DMS153 treated with DMSO at 0.1 percent for 48 hours (cell line): ENCODE results near the gene CCDC142.
A peak's percentile ranks its signal among the peaks of the same experiment; 100 is the strongest.
"Not testable (repeated sequence)": the region's sequence is repeated elsewhere in the genome, so short reads cannot be mapped to it uniquely, and the experiment has no call there.

Source experiments
- DNase-seq: peaks from one replicate; lab custom pipeline; 2025; ENCODE audit not compliant: unreplicated experiment; lab: John Stamatoyannopoulos, UW

The CCDC142 gene

DNA sequence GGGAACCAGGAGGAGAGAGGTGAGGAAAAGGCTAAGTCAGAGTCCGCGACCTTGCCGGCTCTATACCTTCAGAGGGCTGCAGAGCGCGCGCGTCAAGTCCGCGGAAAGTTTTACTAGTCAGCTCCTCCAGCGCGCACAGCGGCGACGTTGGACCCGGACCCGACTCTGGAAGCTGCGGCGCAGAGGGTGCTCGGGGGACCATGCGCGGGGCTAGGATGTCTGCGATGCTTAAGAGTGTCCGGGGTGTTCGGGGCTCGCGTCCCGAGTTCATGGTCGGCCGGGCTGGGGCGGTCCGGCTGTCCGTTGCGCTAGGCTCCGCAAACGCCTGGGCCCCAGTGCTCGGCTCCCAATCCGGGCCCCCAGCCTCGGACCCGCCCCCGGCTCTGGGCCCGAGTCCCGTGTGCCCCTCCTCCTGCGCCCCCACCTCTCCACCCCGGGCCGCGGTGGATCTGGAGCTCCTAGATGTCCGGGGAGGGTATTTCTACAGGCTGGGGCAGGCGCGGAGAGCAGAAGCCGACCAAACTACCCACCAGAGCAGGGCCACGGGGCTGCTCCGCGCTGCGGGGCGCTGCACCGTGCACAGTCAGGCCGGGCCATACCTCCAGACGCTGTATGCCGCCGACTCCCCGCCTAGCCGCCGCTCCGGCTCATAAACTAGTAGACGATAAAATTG lies 16.6 kb upstream of the CCDC142 start, which contains the start of gene LBX2:
Gene LBX2, minus strand, starts transcription at position 337 of the 673 bp plus-strand sequence. Its CDS starts 66 bp downstream, at position 271.
- DNase-seq: no peak

GRCh38 chr2:74498500-74499266 lies 15.9 kb upstream of the CCDC142 start:
- DNase-seq: no peak

GRCh38 chr2:74497777-74498499 lies 15.1 kb upstream of the CCDC142 start:
- DNase-seq: peak; percentile 41

- DNase-seq: no peak
These were observed 14.4 kb upstream of the CCDC142 start for GRCh38 chr2:74496997-74497776.

DNA sequence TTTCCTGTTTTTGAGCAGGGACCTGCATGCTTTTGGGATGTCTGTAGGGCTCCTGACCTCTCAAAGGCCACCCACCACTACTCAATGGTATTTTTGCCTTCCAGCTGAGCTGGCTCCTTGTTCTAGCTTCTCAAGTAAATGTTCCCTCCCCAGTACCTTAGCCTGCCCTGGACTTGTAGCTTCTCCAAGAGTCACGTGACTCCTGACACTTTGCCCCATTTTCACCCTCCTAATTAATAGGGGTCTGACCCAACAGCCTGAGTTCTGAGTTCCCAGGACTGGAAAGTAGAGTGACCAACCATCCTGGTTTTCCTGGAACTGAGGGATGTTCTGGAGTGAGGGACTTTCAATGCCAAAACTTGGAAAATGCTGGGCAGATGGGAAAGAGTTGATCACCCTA lies 12.6 kb upstream of the CCDC142 start:
- no peak for DNase-seq

DNA sequence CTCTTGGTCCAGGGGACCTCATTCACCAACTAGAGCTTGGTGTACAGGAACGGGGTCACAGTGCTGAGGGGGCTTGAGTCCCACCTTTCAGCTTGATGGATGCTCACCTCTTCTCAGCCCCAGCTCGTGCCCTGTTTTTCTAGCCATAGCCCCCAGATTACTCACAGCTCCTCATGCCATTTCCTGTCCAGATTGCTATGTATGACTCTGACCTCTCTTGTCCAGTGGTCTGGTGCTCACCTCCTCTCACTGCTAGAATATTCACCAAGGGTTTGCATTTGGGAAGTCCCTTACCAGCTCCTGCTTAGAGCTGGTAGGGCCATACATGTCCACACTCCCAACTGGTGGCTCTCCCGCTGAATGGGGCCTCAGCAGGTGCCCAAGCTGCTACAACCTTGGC lies 10.7 kb upstream of the CCDC142 start:
- no peak for DNase-seq

- no peak for DNase-seq
These were observed 9.1 kb upstream of the CCDC142 start for GRCh38 chr2:74491648-74492544.

GRCh38 chr2:74489906-74490305 lies 7.1 kb upstream of the CCDC142 start:
- no peak for DNase-seq

GRCh38 chr2:74488643-74489481 lies 6.1 kb upstream of the CCDC142 start:
- no peak for DNase-seq

DNA sequence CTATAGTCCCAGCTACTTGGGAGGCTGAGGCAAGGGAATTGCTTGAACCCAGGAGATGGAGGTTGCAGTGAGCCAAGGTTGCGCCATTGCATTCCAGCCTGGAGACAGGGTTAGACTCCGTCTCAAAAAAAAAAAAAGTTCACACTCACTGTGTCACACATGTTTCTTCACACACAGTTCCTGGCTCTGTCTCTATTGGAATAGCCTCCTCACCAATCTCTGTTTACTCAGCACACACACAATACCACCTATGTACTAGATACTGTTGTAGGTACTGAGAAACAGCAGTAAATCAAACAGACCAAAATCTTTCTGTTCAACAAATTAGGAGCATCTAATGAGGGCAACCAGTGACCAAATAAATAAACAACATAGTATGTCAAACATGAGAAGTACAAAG lies 3.3 kb upstream of the CCDC142 start:
- DNase-seq: no peak

- DNase-seq: not testable (repeated sequence)
These were observed 922 bp upstream of the CCDC142 start for GRCh38 chr2:74483675-74484164.

- no peak for DNase-seq
These were observed 617 bp downstream of the CCDC142 start for GRCh38 chr2:74481961-74482800.

- no peak for DNase-seq
These were observed 1.4 kb downstream of the CCDC142 start for GRCh38 chr2:74481431-74481830.

GRCh38 chr2:74474899-74475298 lies 7.9 kb downstream of the CCDC142 start:
- DNase-seq: no peak

DNA sequence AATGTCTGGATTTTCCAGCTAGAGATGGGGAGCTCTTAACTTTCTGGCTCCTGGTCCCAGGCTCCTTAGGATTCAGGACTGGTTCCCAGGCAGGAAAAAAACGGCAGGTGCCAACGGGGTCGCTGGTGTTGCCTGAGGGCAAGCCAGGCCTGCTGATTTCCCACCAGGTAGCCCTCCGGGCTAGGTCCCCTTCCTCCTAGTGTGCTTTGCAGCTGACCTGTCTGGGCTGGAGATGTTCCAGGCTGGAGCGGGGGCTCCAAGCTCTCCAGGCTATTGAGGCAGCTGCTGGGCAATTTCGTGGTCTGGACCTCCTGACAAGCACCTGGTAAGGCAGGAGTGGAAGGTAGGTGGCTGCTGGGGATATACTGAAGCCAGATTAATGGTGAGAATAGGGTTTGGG lies 8.3 kb downstream of the CCDC142 start:
- no peak for DNase-seq

DNA sequence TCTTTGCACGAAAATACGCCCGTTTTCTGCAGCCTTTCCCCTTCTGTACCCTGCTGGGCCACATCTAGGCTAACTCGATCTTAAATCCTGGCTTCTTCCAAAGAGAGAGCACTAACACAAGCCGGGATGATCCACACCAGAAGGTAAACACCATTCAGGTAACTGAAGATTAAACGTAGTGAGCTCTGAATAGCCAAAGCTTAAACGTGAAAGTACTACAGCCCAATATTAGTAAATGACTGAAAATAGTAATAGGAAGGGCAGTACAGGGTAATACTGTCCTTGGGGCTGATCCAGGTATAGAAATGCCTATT lies 9.9 kb downstream of the CCDC142 start:
- no peak for DNase-seq

GRCh38 chr2:74472086-74472944 lies 10.5 kb downstream of the CCDC142 start, which contains the start of gene MRPL53:
Gene MRPL53 (minus strand): TSS chr2:74472680. CDS start chr2:74472660, 20 bp downstream.
- DNase-seq: peak; percentile 75
